SK-N-SH (cell line): Measurements from ENCODE around the gene BSG. TPM values are rescaled to one million over a fixed set of nuclear protein-coding genes. Genes with fewer than 3 reads are reported as not detected.
A peak's percentile ranks its signal among the peaks of the same experiment; 100 is the strongest.

Source experiments
- CTCF ChIA-PET: fragments of 300-600, 350-600 bp; formaldehyde crosslinking; extraction: SDS; loops from one replicate; lab custom pipeline; 2021; lab: Yijun Ruan, JAX
- POLR2A ChIA-PET: fragments of 350-600 bp; sonication (Branson Sonifier 250); formaldehyde crosslinking; extraction: SDS; loops from one replicate; lab custom pipeline; 2020; ENCODE audit warnings: antibody characterized with exemption, inconsistent platforms; lab: Yijun Ruan, JAX
- DNase-seq: peaks from one replicate; pipeline ENCODE4 v3.0.0; 2012
- H2AFZ ChIP-seq: fragments of 200-600 bp; sonication (generic); 2 replicates; pipeline ENCODE4 v1.8.1; 2016; ENCODE audit warnings: antibody characterized with exemption, mild to moderate bottlenecking, low read depth
- H3F3A ChIP-seq: fragments of 200-600 bp; sonication (generic); replicated peaks from 2 replicates; pipeline ENCODE3; 2016; ENCODE audit warnings: antibody characterized with exemption, mild to moderate bottlenecking; ENCODE audit not compliant: insufficient read depth
- H3K27ac ChIP-seq, 2 experiments: fragments of 200-500 bp in 1 of 2; fragments of 200-600 bp in 1 of 2; sonication (Bioruptor generic) in 1 of 2; sonication (generic), shearing (Covaris generic) in 1 of 2; 2 replicates each; pipeline versions ENCODE4 v1.5.1 to v1.6.1; 2014 to 2016; ENCODE audit warnings: low read depth in 2 of 2, inconsistent platforms in 1 of 2, low read length in 1 of 2, mild to moderate bottlenecking in 1 of 2, mixed read lengths in 1 of 2
- H3K27me3 ChIP-seq: fragments of 200-600 bp; sonication (generic), shearing (Covaris generic); 2 replicates; pipeline ENCODE4 v1.6.1; 2016; ENCODE audit warnings: mixed run types; ENCODE audit not compliant: insufficient read depth
- H3K36me3 ChIP-seq, 2 experiments: fragments of 200-500 bp in 1 of 2; fragments of 200-600 bp in 1 of 2; sonication (Bioruptor generic) in 1 of 2; sonication (generic) in 1 of 2; replicated peaks in 1 of 2; 2 replicates each; pipeline versions ENCODE3 to v1.5.1; 2014 to 2016; ENCODE audit warnings: low read length in 1 of 2, mild to moderate bottlenecking in 1 of 2; ENCODE audit not compliant: insufficient read depth in 2 of 2, control insufficient read depth in 1 of 2
- H3K4me1 ChIP-seq, 2 experiments: fragments of 200-500 bp in 1 of 2; fragments of 200-600 bp in 1 of 2; sonication (Bioruptor generic) in 1 of 2; sonication (generic), shearing (Covaris generic) in 1 of 2; 2 replicates each; pipeline versions ENCODE4 v1.5.1 to v1.6.1; 2014 to 2016; ENCODE audit warnings: low read depth in 1 of 2, low read length in 1 of 2, mixed run types in 1 of 2; ENCODE audit not compliant: insufficient read depth in 2 of 2, control insufficient read depth in 1 of 2
- H3K4me2 ChIP-seq: fragments of 200-600 bp; sonication (generic), shearing (Covaris generic); 2 replicates; pipeline ENCODE4 v1.6.1; 2017; ENCODE audit warnings: mixed run types
- H3K4me3 ChIP-seq, 2 experiments: fragments of 200-500 bp in 1 of 2; fragments of 200-600 bp in 1 of 2; sonication (Bioruptor generic) in 1 of 2; sonication (generic), shearing (Covaris generic) in 1 of 2; 2 replicates each; pipeline versions ENCODE4 v1.5.1 to v1.8.1; 2014 to 2016; ENCODE audit warnings: low read depth in 2 of 2, inconsistent platforms in 1 of 2, low read length in 1 of 2, mild to moderate bottlenecking in 1 of 2, mixed read lengths in 1 of 2, moderate library complexity in 1 of 2
- H3K79me2 ChIP-seq: fragments of 200-600 bp; sonication (generic); 2 replicates; pipeline ENCODE4 v1.8.1; 2017; ENCODE audit warnings: mild to moderate bottlenecking; ENCODE audit not compliant: insufficient read depth
- H3K9ac ChIP-seq: fragments of 200-600 bp; sonication (generic); 2 replicates; pipeline ENCODE4 v1.6.1; 2017; ENCODE audit warnings: mixed run types
- H3K9me2 ChIP-seq: fragments of 200-600 bp; sonication (generic); 2 replicates; pipeline ENCODE4 v1.6.1; 2017; ENCODE audit warnings: mixed run types
- H3K9me3 ChIP-seq: fragments of 200-600 bp; sonication (generic); 2 replicates; pipeline ENCODE4 v1.6.1; 2017; ENCODE audit warnings: mixed run types, mild to moderate bottlenecking, moderate library complexity
- H4K20me1 ChIP-seq: fragments of 200-600 bp; sonication (generic); 2 replicates; pipeline ENCODE4 v1.6.1; 2017; ENCODE audit warnings: mild to moderate bottlenecking, mixed run types; ENCODE audit not compliant: insufficient read depth
- CHD2 ChIP-seq: fragments of 150-350 bp; IDR thresholded peaks from 2 replicates; pipeline ENCODE4 v1.6.1; 2018; ENCODE audit warnings: low read length; ENCODE audit not compliant: partially characterized antibody
- FOXJ3 ChIP-seq: sonication (generic); formaldehyde crosslinking; IDR thresholded peaks from 2 replicates; pipeline ENCODE4 v1.5.1; 2020; ENCODE audit warnings: mild to moderate bottlenecking, missing genetic modification reagents
- GABPA ChIP-seq: IDR thresholded peaks from 2 replicates; pipeline ENCODE4 v1.4.0; 2012; ENCODE audit warnings: low read depth, mild to moderate bottlenecking
- IRF3 ChIP-seq: fragments of 150-350 bp; IDR thresholded peaks from 2 replicates; pipeline ENCODE4 v1.6.1; 2016; ENCODE audit warnings: mild to moderate bottlenecking, low read depth, low read length
- JUND ChIP-seq: IDR thresholded peaks from 2 replicates; pipeline ENCODE4 v1.4.0; 2012
- MAX ChIP-seq: IDR thresholded peaks from 2 replicates; pipeline ENCODE4 v1.4.0; 2012; ENCODE audit warnings: low read depth
- MXI1 ChIP-seq: IDR thresholded peaks from 2 replicates; pipeline ENCODE4 v1.6.1; 2012; ENCODE audit warnings: mild to moderate bottlenecking, low read depth, low read length, improper control_type of control experiment
- NRF1 ChIP-seq: IDR thresholded peaks from 2 replicates; pipeline ENCODE4 v1.6.1; 2012; ENCODE audit warnings: low read depth, mild to moderate bottlenecking, low read length
- PBX3 ChIP-seq: IDR thresholded peaks from 2 replicates; pipeline ENCODE4; 2012
- POLR2AphosphoS5 ChIP-seq: IDR thresholded peaks from 2 replicates; pipeline ENCODE4 v1.6.1; 2012; ENCODE audit warnings: low read depth, low read length
- RCOR1 ChIP-seq: fragments of 150-350 bp; IDR thresholded peaks from 2 replicates; pipeline ENCODE4 v1.6.1; 2017; ENCODE audit warnings: antibody characterized with exemption, low read length
- SIN3A ChIP-seq: IDR thresholded peaks from 2 replicates; pipeline ENCODE4 v1.6.1; 2012; ENCODE audit warnings: low read depth, mild to moderate bottlenecking, low read length, moderate library complexity, borderline replicate concordance
- TAF1 ChIP-seq: IDR thresholded peaks from 2 replicates; pipeline ENCODE4 v1.6.1; 2012; ENCODE audit warnings: low read depth, mild to moderate bottlenecking, low read length, moderate library complexity, borderline replicate concordance
- TCF12 ChIP-seq: IDR thresholded peaks from 2 replicates; pipeline ENCODE4 v1.4.0; 2012
- USF1 ChIP-seq: IDR thresholded peaks from 2 replicates; pipeline ENCODE4 v1.4.0; 2012; ENCODE audit warnings: low read depth, borderline replicate concordance
- WGBS: methylation state at CpG from one replicate; pipeline ENCODE4 v1.1.6; 2017; ENCODE audit warnings: low lambda C conversion rate; 5-methylcytosine and 5-hydroxymethylcytosine counted together
- polyA plus RNA-seq, 3 experiments: library from polyadenylated mRNA; depleted of rRNA; stranded (reverse); fragments of >200 nt; gene quantifications; 2 replicates each; pipeline ENCODE4 v1.2.3, GENCODE V29; 2012
- TF ChIP-seq, protein P1 (sequence below): fragments of 200-600 bp; sonication (generic); IDR thresholded peaks from 2 replicates; pipeline ENCODE4 v1.6.1; 2017; ENCODE audit warnings: antibody characterized with exemption, mild to moderate bottlenecking, moderate library complexity

Gene BSG
- polyA plus RNA-seq, 1 of the 3 experiments (the other 2 are of a cell fraction): 835 TPM

- 0% methylated on average over 1 of the region's 84 CpGs for WGBS
- DNase-seq: peak; percentile 68
- peak within 1 kb of the TSS; percentile 80 to 95 for H3K27ac ChIP-seq
- H3K4me3 ChIP-seq: peak within 1 kb of the TSS; percentile 75 to 94
- TF ChIP-seq TAF1 (0 out of 2 replicates have a peak, but pooled peaks have one; percentile 3), POLR2AphosphoS5 (peak; percentile 23; the same call in 1 of the 2 replicates), IRF3 (no peak), GABPA (no peak)
- TF ChIP-seq, all 33 proteins: peak for 2
- no peaks in the 10 kb centered on the region for H3F3A ChIP-seq
- H2AFZ ChIP-seq: peak within 1 kb of the TSS; percentile 63; the same call in 1 of the 2 replicates
- H3K9ac ChIP-seq: peak within 1 kb of the TSS; percentile 87
- no peaks in the 10 kb centered on the region for H3K9me3 ChIP-seq
- ChIA-PET CTCF (interaction anchor here (1.3 to 6.2 kb wide), 9 partner anchors 10 to 55 kb away, joined by 3 to 56 read pairs (median 7); partner anchors contain the start of gene TPGS1), POLR2A (interaction anchor here (1.3 to 2.4 kb wide), 6 partner anchors 10 to 57 kb away, joined by 3 to 11 read pairs (median 6); partner anchors contain the start of gene BSG)
- H3K4me1 ChIP-seq: peaks cover 11 to 19% of the 10 kb centered on the region in 2 experiments; a peak in 2 of 4 replicates
- peaks cover 39% of the 10 kb centered on the region for H4K20me1 ChIP-seq
- H3K27me3 ChIP-seq: no peaks in the 10 kb centered on the region
- no peaks in the 10 kb centered on the region for H3K9me2 ChIP-seq
- peak within 1 kb of the TSS; percentile 99 for H3K4me2 ChIP-seq
- peaks cover 0 to 16% of the 10 kb centered on the region in 2 experiments for H3K36me3 ChIP-seq
- peaks cover 43% of the 10 kb centered on the region for H3K79me2 ChIP-seq
Measured at GRCh38 chr19:531753-532560, 40.4 kb upstream of the BSG start, which contains the start of gene CDC34. Gene CDC34, plus strand, starts transcription at chr19:531760. Its CDS starts 172 bp downstream, at chr19:531932.

DNA sequence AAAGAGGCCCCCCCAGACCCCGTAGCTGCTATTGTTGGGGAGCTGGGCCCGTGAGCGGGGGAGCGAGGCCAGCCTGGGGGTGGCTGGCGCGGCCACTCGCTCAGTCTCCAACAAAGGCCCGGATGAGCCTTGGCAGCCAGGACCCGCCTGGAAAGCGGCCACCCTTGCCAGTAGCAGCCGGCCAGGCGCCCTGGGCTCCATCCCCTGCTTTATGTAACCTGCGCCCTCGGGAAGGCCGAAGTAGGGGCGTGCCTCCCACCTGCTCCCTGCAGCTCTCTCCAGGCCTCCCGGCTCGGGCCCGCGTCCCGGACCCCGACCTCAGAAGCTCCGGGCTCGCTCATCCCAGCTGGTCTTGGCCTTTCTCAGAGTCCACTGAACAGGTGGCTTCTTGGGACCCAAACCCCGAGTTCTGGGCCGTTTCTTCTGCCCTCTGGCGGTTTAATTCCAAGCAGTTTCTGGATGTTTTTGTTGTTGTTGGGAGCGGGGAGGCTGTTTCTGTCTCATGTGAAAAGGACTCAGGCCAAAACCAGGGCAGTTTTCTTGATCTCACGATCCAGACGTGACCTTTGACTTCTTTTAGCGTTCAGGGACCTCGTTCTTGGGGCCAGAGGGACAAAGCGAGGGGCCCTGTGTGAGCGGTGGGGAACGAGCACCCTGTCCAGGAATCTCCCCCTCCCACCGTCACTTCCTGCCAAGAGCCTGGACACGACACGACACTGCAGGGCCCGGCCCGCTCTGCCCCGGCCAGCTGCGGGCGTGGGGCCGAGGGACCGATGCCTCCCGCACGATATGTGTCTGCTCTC lies 39.6 kb upstream of the BSG start:
- peaks cover 39% of the 10 kb centered on the region for H4K20me1 ChIP-seq
- ChIA-PET CTCF (interaction anchor here (0.8 to 6.2 kb wide), 10 partner anchors 16 to 72 kb away, joined by 3 to 56 read pairs (median 4); partner anchors contain the start of gene TPGS1), POLR2A (interaction anchor here (1.3 to 2.4 kb wide), 4 partner anchors 10 to 40 kb away, joined by 4 to 11 read pairs (median 8); partner anchors contain the start of gene BSG)
- no peak overlapping the region for H2AFZ ChIP-seq
- WGBS: under 1% methylated on average over 34 of the region's 47 CpGs
- H3K27me3 ChIP-seq: no peaks in the 10 kb centered on the region
- peaks cover 43% of the 10 kb centered on the region for H3K79me2 ChIP-seq
- no peak for TF ChIP-seq MAX
- TF ChIP-seq MXI1: peak; percentile 7
- TF ChIP-seq TAF1: 0 out of 2 replicates have a peak, but pooled peaks have one; percentile 35
- TF ChIP-seq NRF1: no peak
- TF ChIP-seq RCOR1: no peak
- TF ChIP-seq, protein P1, sequence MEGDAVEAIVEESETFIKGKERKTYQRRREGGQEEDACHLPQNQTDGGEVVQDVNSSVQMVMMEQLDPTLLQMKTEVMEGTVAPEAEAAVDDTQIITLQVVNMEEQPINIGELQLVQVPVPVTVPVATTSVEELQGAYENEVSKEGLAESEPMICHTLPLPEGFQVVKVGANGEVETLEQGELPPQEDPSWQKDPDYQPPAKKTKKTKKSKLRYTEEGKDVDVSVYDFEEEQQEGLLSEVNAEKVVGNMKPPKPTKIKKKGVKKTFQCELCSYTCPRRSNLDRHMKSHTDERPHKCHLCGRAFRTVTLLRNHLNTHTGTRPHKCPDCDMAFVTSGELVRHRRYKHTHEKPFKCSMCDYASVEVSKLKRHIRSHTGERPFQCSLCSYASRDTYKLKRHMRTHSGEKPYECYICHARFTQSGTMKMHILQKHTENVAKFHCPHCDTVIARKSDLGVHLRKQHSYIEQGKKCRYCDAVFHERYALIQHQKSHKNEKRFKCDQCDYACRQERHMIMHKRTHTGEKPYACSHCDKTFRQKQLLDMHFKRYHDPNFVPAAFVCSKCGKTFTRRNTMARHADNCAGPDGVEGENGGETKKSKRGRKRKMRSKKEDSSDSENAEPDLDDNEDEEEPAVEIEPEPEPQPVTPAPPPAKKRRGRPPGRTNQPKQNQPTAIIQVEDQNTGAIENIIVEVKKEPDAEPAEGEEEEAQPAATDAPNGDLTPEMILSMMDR: peak; percentile 65
- peak; percentile 8 for TF ChIP-seq CHD2
- TF ChIP-seq FOXJ3 (CRISPR knock-in tag): no peak
- TF ChIP-seq TCF12: no peak; the same call in 1 of the 2 replicates
- TF ChIP-seq SIN3A: no peak; the same call in 1 of the 2 replicates
- no peak for TF ChIP-seq USF1
- TF ChIP-seq JUND: no peak
- TF ChIP-seq PBX3: no peak
- H3K4me1 ChIP-seq: peaks cover 11 to 19% of the 10 kb centered on the region in 2 experiments; a peak in 2 of 4 replicates
- DNase-seq: peak; percentile 80
- peak overlapping the region; percentile 87 for H3K9ac ChIP-seq
- H3F3A ChIP-seq: no peaks in the 10 kb centered on the region
- H3K9me2 ChIP-seq: no peaks in the 10 kb centered on the region
- H3K9me3 ChIP-seq: no peaks in the 10 kb centered on the region
- H3K36me3 ChIP-seq: peaks cover 0 to 17% of the 10 kb centered on the region in 2 experiments
- H3K27ac ChIP-seq: peak overlapping the region; percentile 76 to 81
- H3K4me2 ChIP-seq: peak overlapping the region; percentile 99
- peak overlapping the region; percentile 75 to 94 for H3K4me3 ChIP-seq
